HEK293 (cell line): ENCODE measurements around the gene LRRC74B.

ENCODE experiments used
- CTCF ChIP-seq: fragments of 450-650 bp; formaldehyde crosslinking; IDR thresholded peaks from 2 replicates; pipeline ENCODE4 v1.5.1; 2016; ENCODE audit warnings: missing biosample characterization, missing genetic modification characterization
- EGR2 ChIP-seq: fragments of 450-650 bp; formaldehyde crosslinking; IDR thresholded peaks from 2 replicates; pipeline ENCODE4 v1.5.1; 2016; ENCODE audit warnings: low read depth, missing biosample characterization, missing genetic modification characterization
- IKZF3 ChIP-seq: fragments of 450-650 bp; IDR thresholded peaks from 2 replicates; pipeline ENCODE4 v1.5.0; 2018; ENCODE audit warnings: missing biosample characterization, mild to moderate bottlenecking, missing genetic modification characterization, moderate library complexity
- KLF10 ChIP-seq: fragments of 450-650 bp; IDR thresholded peaks from 2 replicates; pipeline ENCODE4 v1.5.1; 2018; ENCODE audit warnings: missing biosample characterization, mild to moderate bottlenecking, missing genetic modification characterization
- KLF16 ChIP-seq: fragments of 450-650 bp; formaldehyde crosslinking; IDR thresholded peaks from 2 replicates; pipeline ENCODE4 v1.5.1; 2017; ENCODE audit warnings: missing biosample characterization, missing genetic modification characterization
- PRDM1 ChIP-seq: fragments of 450-650 bp; formaldehyde crosslinking; IDR thresholded peaks from 2 replicates; pipeline ENCODE4; 2016; ENCODE audit warnings: missing biosample characterization, missing genetic modification characterization
- SCRT2 ChIP-seq: fragments of 450-650 bp; formaldehyde crosslinking; IDR thresholded peaks from 2 replicates; pipeline ENCODE4 v1.5.1; 2016; ENCODE audit warnings: missing biosample characterization, missing genetic modification characterization
- SP7 ChIP-seq: fragments of 450-650 bp; formaldehyde crosslinking; IDR thresholded peaks from 2 replicates; pipeline ENCODE4 v1.5.1; 2016; ENCODE audit warnings: missing biosample characterization, missing genetic modification characterization
- ZBTB17 ChIP-seq: fragments of 450-650 bp; formaldehyde crosslinking; IDR thresholded peaks from 2 replicates; pipeline ENCODE4 v1.5.1; 2016; ENCODE audit warnings: missing biosample characterization, missing genetic modification characterization
- ZBTB20 ChIP-seq: fragments of 450-650 bp; formaldehyde crosslinking; IDR thresholded peaks from 2 replicates; pipeline ENCODE4 v1.5.1; 2016; ENCODE audit warnings: missing biosample characterization, missing genetic modification characterization
- ZBTB21 ChIP-seq: fragments of 450-650 bp; formaldehyde crosslinking; IDR thresholded peaks from 2 replicates; pipeline ENCODE4 v1.5.1; 2017; ENCODE audit warnings: missing biosample characterization, missing genetic modification characterization
- ZFHX2 ChIP-seq: fragments of 450-650 bp; formaldehyde crosslinking; conservative IDR thresholded peaks from 2 replicates; pipeline ENCODE4 v1.5.1; 2016; ENCODE audit warnings: missing biosample characterization, missing genetic modification characterization
- ZNF2 ChIP-seq: fragments of 450-650 bp; formaldehyde crosslinking; IDR thresholded peaks from 2 replicates; pipeline ENCODE4 v1.5.1; 2016; ENCODE audit warnings: missing biosample characterization, missing genetic modification characterization
- ZNF311 ChIP-seq: fragments of 450-650 bp; formaldehyde crosslinking; IDR thresholded peaks from 2 replicates; pipeline ENCODE4 v1.5.1; 2017; ENCODE audit warnings: missing biosample characterization, missing genetic modification characterization, borderline replicate concordance
- ZNF324 ChIP-seq: fragments of 450-650 bp; formaldehyde crosslinking; IDR thresholded peaks from 2 replicates; pipeline ENCODE4 v1.5.1; 2016; ENCODE audit warnings: missing biosample characterization, missing genetic modification characterization
- ZNF366 ChIP-seq: fragments of 450-650 bp; formaldehyde crosslinking; conservative IDR thresholded peaks from 2 replicates; pipeline ENCODE4 v1.5.1; 2016; ENCODE audit warnings: missing biosample characterization, missing genetic modification characterization
- ZNF391 ChIP-seq: fragments of 450-650 bp; formaldehyde crosslinking; IDR thresholded peaks from 2 replicates; pipeline ENCODE4 v1.5.1; 2016; ENCODE audit warnings: low read depth, missing biosample characterization, missing genetic modification characterization, borderline replicate concordance
- ZNF426 ChIP-seq: fragments of 450-650 bp; formaldehyde crosslinking; IDR thresholded peaks from 2 replicates; pipeline ENCODE4 v1.5.1; 2017; ENCODE audit warnings: missing biosample characterization, missing genetic modification characterization, mild to moderate bottlenecking, inconsistent platforms, moderate library complexity
- ZNF510 ChIP-seq: fragments of 450-650 bp; formaldehyde crosslinking; IDR thresholded peaks from 2 replicates; pipeline ENCODE4 v1.5.1; 2018; ENCODE audit warnings: mild to moderate bottlenecking, missing genetic modification characterization, missing biosample characterization; ENCODE audit not compliant: insufficient replicate concordance
- ZNF548 ChIP-seq: fragments of 450-650 bp; formaldehyde crosslinking; IDR thresholded peaks from 2 replicates; pipeline ENCODE4 v1.5.1; 2016; ENCODE audit warnings: missing biosample characterization, missing genetic modification characterization
- ZNF596 ChIP-seq: fragments of 450-650 bp; IDR thresholded peaks from 2 replicates; pipeline ENCODE4 v1.5.0; 2018; ENCODE audit warnings: missing biosample characterization, mild to moderate bottlenecking, missing genetic modification characterization, moderate library complexity
- ZNF610 ChIP-seq: fragments of 450-650 bp; formaldehyde crosslinking; IDR thresholded peaks from 2 replicates; pipeline ENCODE4 v1.5.1; 2016; ENCODE audit warnings: missing biosample characterization, missing genetic modification characterization, borderline replicate concordance
- ZNF623 ChIP-seq: fragments of 450-650 bp; formaldehyde crosslinking; IDR thresholded peaks from 2 replicates; pipeline ENCODE4 v1.5.1; 2016; ENCODE audit warnings: missing biosample characterization, missing genetic modification characterization
- ZNF629 ChIP-seq: fragments of 450-650 bp; formaldehyde crosslinking; IDR thresholded peaks from 2 replicates; pipeline ENCODE4 v1.5.1; 2017; ENCODE audit warnings: missing biosample characterization, missing genetic modification characterization
- ZNF639 ChIP-seq: fragments of 450-650 bp; formaldehyde crosslinking; IDR thresholded peaks from 2 replicates; pipeline ENCODE4 v1.5.1; 2016; ENCODE audit warnings: missing biosample characterization, missing genetic modification characterization
- ZNF654 ChIP-seq: fragments of 450-650 bp; formaldehyde crosslinking; IDR thresholded peaks from 2 replicates; pipeline ENCODE4 v1.5.1; 2016; ENCODE audit warnings: low read depth, missing biosample characterization, missing genetic modification characterization
- ZNF658 ChIP-seq: fragments of 450-650 bp; formaldehyde crosslinking; IDR thresholded peaks from 2 replicates; pipeline ENCODE4; 2016; ENCODE audit warnings: missing biosample characterization, missing genetic modification characterization
- ZNF701 ChIP-seq: fragments of 450-650 bp; formaldehyde crosslinking; IDR thresholded peaks from 2 replicates; pipeline ENCODE4 v1.5.1; 2016; ENCODE audit warnings: missing biosample characterization, missing genetic modification characterization
- ZNF76 ChIP-seq: fragments of 450-650 bp; formaldehyde crosslinking; IDR thresholded peaks from 2 replicates; pipeline ENCODE4; 2016; ENCODE audit warnings: low read depth, missing biosample characterization, missing genetic modification characterization, borderline replicate concordance
- ZSCAN16 ChIP-seq: fragments of 450-650 bp; formaldehyde crosslinking; IDR thresholded peaks from 2 replicates; pipeline ENCODE4 v1.5.1; 2016; ENCODE audit warnings: missing biosample characterization, missing genetic modification characterization
- ZSCAN30 ChIP-seq: fragments of 450-650 bp; IDR thresholded peaks from 2 replicates; pipeline ENCODE4 v1.5.1; 2018; ENCODE audit warnings: missing biosample characterization, mild to moderate bottlenecking, missing genetic modification characterization, moderate library complexity
- ZXDB ChIP-seq: fragments of 450-650 bp; formaldehyde crosslinking; IDR thresholded peaks from 2 replicates; pipeline ENCODE4 v1.5.1; 2016; ENCODE audit warnings: missing biosample characterization, missing genetic modification characterization
- TF ChIP-seq, protein P1 (sequence below): fragments of 450-650 bp; formaldehyde crosslinking; IDR thresholded peaks from 2 replicates; pipeline ENCODE4 v1.5.1; 2017; ENCODE audit warnings: missing biosample characterization, missing genetic modification characterization
- TF ChIP-seq, protein P2 (sequence below): fragments of 450-650 bp; formaldehyde crosslinking; IDR thresholded peaks from 2 replicates; pipeline ENCODE4 v1.5.1; 2017; ENCODE audit warnings: missing biosample characterization, missing genetic modification characterization
- TF ChIP-seq, protein P3 (sequence below): fragments of 450-650 bp; formaldehyde crosslinking; IDR thresholded peaks from 2 replicates; pipeline ENCODE4 v1.5.1; 2016; ENCODE audit warnings: missing biosample characterization, missing genetic modification characterization

The LRRC74B gene

DNA sequence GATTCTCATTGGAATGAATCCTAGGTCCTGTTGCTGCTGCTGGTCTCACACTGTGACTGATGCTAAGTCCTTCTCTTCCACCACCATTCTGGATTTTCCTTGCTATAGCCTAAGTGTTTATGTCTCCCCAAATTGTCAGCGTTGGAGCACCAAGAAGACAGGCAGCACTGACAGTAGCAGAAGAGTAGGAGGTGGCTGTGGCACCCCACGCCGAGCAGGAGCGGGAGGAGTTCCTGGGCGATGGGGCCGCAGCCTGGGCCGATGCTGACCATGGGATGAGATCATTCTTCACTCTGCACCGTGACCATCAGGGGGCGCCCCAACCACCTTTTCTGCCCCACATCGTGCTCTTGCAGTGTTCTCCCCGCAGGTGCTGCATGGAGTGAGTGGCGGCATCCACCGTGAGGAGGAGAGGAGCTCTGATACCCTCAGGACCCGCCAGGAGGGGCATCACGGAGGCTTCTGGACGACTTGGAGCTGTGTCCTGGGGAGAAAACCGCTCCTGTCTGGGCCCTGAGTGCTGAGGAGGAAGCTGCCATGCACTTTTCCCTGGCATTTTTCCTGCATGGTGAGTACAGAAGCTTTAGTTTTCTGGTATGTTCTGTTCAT lies 57.0 kb downstream of the LRRC74B start (continued):
- no peak for TF ChIP-seq KLF10 (tag by site-specific recombination)
- TF ChIP-seq ZXDB (tag by site-specific recombination), result peak; percentile 75
- peak; percentile 99 for TF ChIP-seq CTCF (tag by site-specific recombination)
- TF ChIP-seq ZNF311 (tag by site-specific recombination), result no peak
- TF ChIP-seq ZNF510 (tag by site-specific recombination), result no peak
- peak; percentile 85; the same call in 1 of the 2 replicates for TF ChIP-seq ZNF391 (tag by site-specific recombination)
- no peak for TF ChIP-seq ZNF596 (tag by site-specific recombination)
- TF ChIP-seq ZSCAN16 (tag by site-specific recombination), result 0 out of 2 replicates have a peak, but pooled peaks have one; percentile 16
- TF ChIP-seq, protein P1, sequence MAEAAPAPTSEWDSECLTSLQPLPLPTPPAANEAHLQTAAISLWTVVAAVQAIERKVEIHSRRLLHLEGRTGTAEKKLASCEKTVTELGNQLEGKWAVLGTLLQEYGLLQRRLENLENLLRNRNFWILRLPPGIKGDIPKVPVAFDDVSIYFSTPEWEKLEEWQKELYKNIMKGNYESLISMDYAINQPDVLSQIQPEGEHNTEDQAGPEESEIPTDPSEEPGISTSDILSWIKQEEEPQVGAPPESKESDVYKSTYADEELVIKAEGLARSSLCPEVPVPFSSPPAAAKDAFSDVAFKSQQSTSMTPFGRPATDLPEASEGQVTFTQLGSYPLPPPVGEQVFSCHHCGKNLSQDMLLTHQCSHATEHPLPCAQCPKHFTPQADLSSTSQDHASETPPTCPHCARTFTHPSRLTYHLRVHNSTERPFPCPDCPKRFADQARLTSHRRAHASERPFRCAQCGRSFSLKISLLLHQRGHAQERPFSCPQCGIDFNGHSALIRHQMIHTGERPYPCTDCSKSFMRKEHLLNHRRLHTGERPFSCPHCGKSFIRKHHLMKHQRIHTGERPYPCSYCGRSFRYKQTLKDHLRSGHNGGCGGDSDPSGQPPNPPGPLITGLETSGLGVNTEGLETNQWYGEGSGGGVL (tag by site-specific recombination), result peak; percentile 28; the same call in 1 of the 2 replicates
- TF ChIP-seq, protein P2, sequence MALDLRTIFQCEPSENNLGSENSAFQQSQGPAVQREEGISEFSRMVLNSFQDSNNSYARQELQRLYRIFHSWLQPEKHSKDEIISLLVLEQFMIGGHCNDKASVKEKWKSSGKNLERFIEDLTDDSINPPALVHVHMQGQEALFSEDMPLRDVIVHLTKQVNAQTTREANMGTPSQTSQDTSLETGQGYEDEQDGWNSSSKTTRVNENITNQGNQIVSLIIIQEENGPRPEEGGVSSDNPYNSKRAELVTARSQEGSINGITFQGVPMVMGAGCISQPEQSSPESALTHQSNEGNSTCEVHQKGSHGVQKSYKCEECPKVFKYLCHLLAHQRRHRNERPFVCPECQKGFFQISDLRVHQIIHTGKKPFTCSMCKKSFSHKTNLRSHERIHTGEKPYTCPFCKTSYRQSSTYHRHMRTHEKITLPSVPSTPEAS (tag by site-specific recombination), result 0 out of 2 replicates have a peak, but pooled peaks have one; percentile 26
- peak; percentile 82 for TF ChIP-seq SCRT2 (tag by site-specific recombination)
- 0 out of 2 replicates have a peak, but pooled peaks have one; percentile 21 for TF ChIP-seq PRDM1 (tag by site-specific recombination)
- TF ChIP-seq ZNF701 (tag by site-specific recombination), result no peak
- TF ChIP-seq ZNF548 (tag by site-specific recombination), result no peak
- peak; percentile 90 for TF ChIP-seq SP7
- TF ChIP-seq ZNF654 (tag by site-specific recombination), result peak; percentile 59
- peak; percentile 85 for TF ChIP-seq EGR2
- TF ChIP-seq ZNF639 (tag by site-specific recombination), result peak; percentile 76
- TF ChIP-seq KLF16 (tag by site-specific recombination), result peak; percentile 48; the same call in 1 of the 2 replicates
- peak; percentile 52; the same call in 1 of the 2 replicates for TF ChIP-seq ZBTB20 (tag by site-specific recombination)
- TF ChIP-seq, protein P3, sequence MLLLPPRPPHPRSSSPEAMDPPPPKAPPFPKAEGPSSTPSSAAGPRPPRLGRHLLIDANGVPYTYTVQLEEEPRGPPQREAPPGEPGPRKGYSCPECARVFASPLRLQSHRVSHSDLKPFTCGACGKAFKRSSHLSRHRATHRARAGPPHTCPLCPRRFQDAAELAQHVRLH (tag by site-specific recombination), result peak; percentile 58; the same call in 1 of the 2 replicates
- peak; percentile 69 for TF ChIP-seq IKZF3 (tag by site-specific recombination)
- TF ChIP-seq ZNF426 (tag by site-specific recombination), result no peak
- peak; percentile 82 for TF ChIP-seq ZNF2
- TF ChIP-seq ZNF610 (tag by site-specific recombination), result 0 out of 2 replicates have a peak, but pooled peaks have one; percentile 57
- TF ChIP-seq ZNF629, result peak; percentile 87
- peak; percentile 94 for TF ChIP-seq ZSCAN30
- peak; percentile 82 for TF ChIP-seq ZFHX2 (tag by site-specific recombination)
- TF ChIP-seq ZNF623, result no peak; the same call in 1 of the 2 replicates
- TF ChIP-seq ZNF658 (tag by site-specific recombination), result no peak
- TF ChIP-seq ZNF76, result no peak; the same call in 1 of the 2 replicates
- peak; percentile 91 for TF ChIP-seq ZNF324 (tag by site-specific recombination)
- 0 out of 2 replicates have a peak, but pooled peaks have one; percentile 43 for TF ChIP-seq ZBTB21 (tag by site-specific recombination)
- TF ChIP-seq ZNF366 (tag by site-specific recombination), result peak; percentile 88
- TF ChIP-seq ZBTB17 (tag by site-specific recombination), result peak; percentile 94
